Neural progenitor cell (in vitro differentiated cells): ENCODE data around the gene C2orf76.

ENCODE experiments used
- CTCF ChIP-seq: fragments of 200-600 bp; sonication (generic); IDR thresholded peaks from 2 replicates; pipeline ENCODE4 v1.5.1; 2017; ENCODE audit warnings: antibody characterized with exemption, mild to moderate bottlenecking
- EZH2 ChIP-seq: fragments of 200-600 bp; sonication (generic); IDR thresholded peaks from 2 replicates; pipeline ENCODE4 v1.6.1; 2017; ENCODE audit warnings: antibody characterized with exemption, mild to moderate bottlenecking, moderate library complexity
- EZH2phosphoT487 ChIP-seq: fragments of 200-600 bp; sonication (generic); IDR thresholded peaks from 2 replicates; pipeline ENCODE4 v1.6.1; 2017; ENCODE audit warnings: antibody characterized with exemption

GRCh38 chr2:119306196-119306590 lies 60.4 kb downstream of the C2orf76 start:
- TF ChIP-seq CTCF (no peak), EZH2 (no peak), EZH2phosphoT487 (no peak)
